Left lung (tissue), 10 donors: ENCODE data around the gene PCF11. TPM values are rescaled to one million over a fixed set of nuclear protein-coding genes. Genes with fewer than 3 reads are reported as not detected.

Experiments used
- ATAC-seq: fragments of 200-7000 bp; cut with Tn5 transposase; one replicate; pipeline ENCODE4 v1.9.1; 2020; ENCODE audit warnings: moderate library complexity
- DNase-seq, 4 donors: peaks; one replicate each; pipeline ENCODE4 v3.0.0-alpha.2; 2013 to 2020
- H3K27ac ChIP-seq, 2 donors: fragments of 200-600 bp; sonication (generic) in 1 of 2; one replicate each; pipeline versions ENCODE4 v1.5.0 to v1.8.0; 2020 to 2021
- H3K27me3 ChIP-seq, 2 donors: fragments of 200-600 bp; sonication (generic) in 1 of 2; one replicate each; pipeline versions ENCODE4 v1.5.0 to v1.8.0; 2020 to 2021
- H3K36me3 ChIP-seq, 2 donors: fragments of 200-600 bp; sonication (generic) in 1 of 2; one replicate each; pipeline versions ENCODE4 v1.5.0 to v1.8.0; 2020 to 2021
- H3K4me1 ChIP-seq, 2 donors: fragments of 200-600 bp; one replicate each; pipeline ENCODE4 v1.8.0; 2021
- H3K4me3 ChIP-seq, 2 donors: fragments of 200-600 bp; sonication (generic) in 1 of 2; one replicate each; pipeline versions ENCODE4 v1.5.0 to v1.8.0; 2020 to 2021; ENCODE audit warnings: mild to moderate bottlenecking in 1 of 2
- H3K9me3 ChIP-seq, 2 donors: fragments of 200-600 bp; sonication (generic) in 1 of 2; one replicate each; pipeline versions ENCODE4 v1.5.0 to v1.8.0; 2020 to 2021
- intact Hi-C, 2 donors: fragments of 100-400 bp; cut with DNase I; formaldehyde crosslinking; loops; one replicate each; pipeline versions ENCODE4 v1.11.2 to v1.14.2; 2022
- polyA plus RNA-seq, 6 donors: library from polyadenylated mRNA; unstranded; fragments of 120-200 nt; gene quantifications; one replicate each; pipeline ENCODE4 v1.2.1, GENCODE V29; 2013; ENCODE audit not compliant: insufficient read length in 6 of 6
- total RNA-seq, 2 donors: library from RNA; stranded (reverse); fragmentation: NEBNext Ultra II Directional; extraction: Animal tissue kit (Norgen Biotek cat#: 25700); gene quantifications; one replicate each; pipeline ENCODE4 v1.2.1, GENCODE V29; 2021
- TF ChIP-seq, protein P1 (sequence below), 2 donors: fragments of 200-600 bp; sonication (generic) in 1 of 2; IDR thresholded peaks; one replicate each; pipeline versions ENCODE4 v1.5.0 to v1.8.0; 2021; ENCODE audit warnings: antibody characterized with exemption in 2 of 2
- donor health status: DM: no; HTN: yes; CAD: no.
- donor health status: DM: no; HTN: no; CAD: no.

The PCF11 gene
- total and polyA plus RNA-seq, 8 donors = 35.8 to 91.1 (median 80.5) TPM

DNA sequence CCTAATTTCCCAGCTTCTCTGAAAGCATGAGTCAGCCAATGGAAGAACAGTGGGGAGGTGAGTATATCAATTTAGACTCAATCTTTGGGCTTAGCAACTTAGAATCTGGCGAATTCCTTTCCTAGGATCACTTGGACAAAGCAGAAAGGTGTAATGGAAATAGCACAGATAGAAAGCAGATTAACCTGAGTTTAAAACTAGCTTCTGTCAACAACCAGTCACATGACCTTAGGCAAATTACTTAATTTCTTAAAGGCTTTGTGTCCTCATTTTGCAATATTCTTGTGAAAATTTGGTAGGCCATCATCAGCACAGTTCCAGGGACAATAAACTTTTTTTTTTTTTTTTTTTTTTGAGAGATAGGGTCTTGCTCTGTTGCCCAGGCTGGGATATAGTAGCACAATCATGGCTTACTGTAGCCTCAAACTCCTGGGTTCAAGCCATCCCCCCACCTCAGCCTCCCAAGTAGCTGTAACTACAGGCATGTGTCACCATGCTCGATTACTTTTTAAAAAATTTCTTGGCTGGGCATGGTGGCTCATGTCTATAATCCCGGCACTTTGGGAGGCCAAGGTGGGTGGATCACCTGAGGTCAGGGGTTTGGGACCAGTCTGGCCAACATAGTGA, 40.8 kb upstream of the PCF11 start:
- no peak for ATAC-seq
- H3K4me1 ChIP-seq = peaks cover 0 to 26% of the 10 kb centered on the region in 2 donors
- H3K27me3 ChIP-seq = no peaks in the 10 kb centered on the region
- no peak overlapping the region for H3K4me3 ChIP-seq
- H3K9me3 ChIP-seq = no peaks in the 10 kb centered on the region
- H3K27ac ChIP-seq = no peak overlapping the region
- no peak for DNase-seq
- no peaks in the 10 kb centered on the region for H3K36me3 ChIP-seq
- intact Hi-C loops = no loop called here
- TF ChIP-seq, protein P1, sequence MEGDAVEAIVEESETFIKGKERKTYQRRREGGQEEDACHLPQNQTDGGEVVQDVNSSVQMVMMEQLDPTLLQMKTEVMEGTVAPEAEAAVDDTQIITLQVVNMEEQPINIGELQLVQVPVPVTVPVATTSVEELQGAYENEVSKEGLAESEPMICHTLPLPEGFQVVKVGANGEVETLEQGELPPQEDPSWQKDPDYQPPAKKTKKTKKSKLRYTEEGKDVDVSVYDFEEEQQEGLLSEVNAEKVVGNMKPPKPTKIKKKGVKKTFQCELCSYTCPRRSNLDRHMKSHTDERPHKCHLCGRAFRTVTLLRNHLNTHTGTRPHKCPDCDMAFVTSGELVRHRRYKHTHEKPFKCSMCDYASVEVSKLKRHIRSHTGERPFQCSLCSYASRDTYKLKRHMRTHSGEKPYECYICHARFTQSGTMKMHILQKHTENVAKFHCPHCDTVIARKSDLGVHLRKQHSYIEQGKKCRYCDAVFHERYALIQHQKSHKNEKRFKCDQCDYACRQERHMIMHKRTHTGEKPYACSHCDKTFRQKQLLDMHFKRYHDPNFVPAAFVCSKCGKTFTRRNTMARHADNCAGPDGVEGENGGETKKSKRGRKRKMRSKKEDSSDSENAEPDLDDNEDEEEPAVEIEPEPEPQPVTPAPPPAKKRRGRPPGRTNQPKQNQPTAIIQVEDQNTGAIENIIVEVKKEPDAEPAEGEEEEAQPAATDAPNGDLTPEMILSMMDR (IDR thresholded peaks at IDR 0.05) = no peak

DNA sequence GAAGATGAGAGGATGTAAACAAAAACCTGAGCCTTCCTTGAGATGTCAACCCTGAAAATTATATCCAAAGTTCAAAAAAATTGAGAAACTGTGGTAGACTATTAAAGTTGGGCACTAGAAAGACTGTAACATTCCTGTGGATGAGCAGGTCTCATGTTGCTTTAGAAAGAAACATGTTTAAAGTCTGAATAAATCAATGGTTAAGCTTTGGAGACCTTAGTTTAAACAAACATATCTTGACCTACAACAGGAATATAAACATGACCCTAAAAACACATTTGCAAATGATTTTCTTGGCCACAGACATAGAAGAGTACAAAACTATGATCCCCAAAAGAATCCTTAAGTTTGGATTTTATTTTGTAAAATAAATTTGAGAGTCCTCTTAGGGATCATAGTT, 38.1 kb upstream of the PCF11 start:
- no peak for DNase-seq
- no peak overlapping the region for H3K27ac ChIP-seq

DNA sequence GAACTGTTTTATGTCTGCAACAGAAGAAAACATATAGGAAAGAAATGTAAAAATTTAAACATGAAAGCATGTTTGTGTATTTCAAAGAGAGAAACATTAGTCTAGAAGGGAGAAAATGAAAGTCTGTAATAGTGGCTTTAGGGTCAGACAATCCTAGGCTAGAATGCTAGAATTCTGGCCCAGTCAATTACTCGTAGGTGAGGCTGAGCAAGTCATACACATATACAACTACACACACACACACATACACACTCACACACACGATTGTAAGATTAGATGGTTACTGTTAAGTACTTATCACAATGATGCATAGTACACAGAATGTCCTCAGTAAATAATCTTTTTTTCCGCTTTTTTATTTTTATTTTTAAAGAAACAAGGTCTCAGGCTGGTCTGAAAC, 37.7 kb upstream of the PCF11 start:
- intact Hi-C loops = no loop called here
- Histone ChIP-seq H3K27ac (no peak overlapping the region), H3K4me3 (no peak overlapping the region), H3K4me1 (peaks cover 0 to 26% of the 10 kb centered on the region in 2 donors), H3K36me3 (no peaks in the 10 kb centered on the region), H3K27me3 (no peaks in the 10 kb centered on the region), H3K9me3 (no peaks in the 10 kb centered on the region)
- ATAC-seq (no peak), DNase-seq (no peak)
- TF ChIP-seq, protein P1 (IDR thresholded peaks at IDR 0.05) = no peak

More for the DNA sequence above, 38.1 kb upstream of the PCF11 start:
- H3K36me3 ChIP-seq = no peaks in the 10 kb centered on the region
- H3K9me3 ChIP-seq = no peaks in the 10 kb centered on the region
- ATAC-seq = no peak
- H3K27me3 ChIP-seq = no peaks in the 10 kb centered on the region
- H3K4me1 ChIP-seq = peaks cover 0 to 26% of the 10 kb centered on the region in 2 donors
- intact Hi-C loops = no loop called here
- TF ChIP-seq, protein P1 (IDR thresholded peaks at IDR 0.05) = no peak
- H3K4me3 ChIP-seq = no peak overlapping the region

DNA sequence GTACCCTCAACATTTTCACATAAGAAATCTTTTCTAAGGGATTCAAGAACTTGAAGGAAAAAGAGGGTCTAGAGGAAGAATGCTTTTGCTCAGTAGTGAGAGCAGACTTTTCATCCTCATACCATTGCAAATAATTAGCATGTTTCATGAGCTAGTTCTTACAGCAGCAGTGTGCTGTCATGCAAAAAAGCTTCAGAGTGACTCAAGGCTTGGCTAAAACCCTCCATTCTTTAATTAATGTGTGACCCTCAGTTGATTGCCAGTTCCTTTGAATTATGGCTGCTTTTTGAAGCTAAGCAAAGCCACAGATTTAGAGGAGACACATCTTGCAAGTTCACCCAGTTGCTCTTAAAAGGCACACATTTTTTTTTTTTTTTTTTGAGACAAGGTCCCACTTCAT, 36.6 kb upstream of the PCF11 start:
- H3K27ac ChIP-seq = no peak overlapping the region
- TF ChIP-seq, protein P1 (IDR thresholded peaks at IDR 0.05) = no peak
- peaks cover 0 to 23% of the 10 kb centered on the region in 2 donors for H3K4me1 ChIP-seq
- DNase-seq (no peak), ATAC-seq (no peak)
- intact Hi-C loops = no loop called here
- H3K9me3 ChIP-seq = no peaks in the 10 kb centered on the region
- no peaks in the 10 kb centered on the region for H3K27me3 ChIP-seq
- no peak overlapping the region for H3K4me3 ChIP-seq
- H3K36me3 ChIP-seq = no peaks in the 10 kb centered on the region

DNA sequence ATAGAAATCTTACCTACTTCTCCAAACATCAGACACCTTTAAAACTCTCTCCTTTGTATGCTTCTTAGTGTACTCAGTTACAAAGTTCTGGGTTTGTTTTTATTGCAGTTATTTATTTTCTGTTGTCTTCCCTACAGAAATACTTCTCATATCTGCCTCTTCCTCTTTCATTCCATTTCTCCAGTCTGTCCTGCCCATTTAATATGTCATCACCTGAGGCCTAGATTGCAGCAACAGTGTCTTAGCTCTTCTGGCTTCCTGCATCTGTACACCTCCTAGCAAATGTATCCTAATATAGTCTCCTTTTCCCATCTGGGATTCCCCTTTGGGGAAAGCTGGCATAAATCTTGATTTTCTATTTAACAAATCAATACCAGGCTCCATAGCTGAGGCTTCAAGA, 34.9 kb upstream of the PCF11 start:
- Histone ChIP-seq H3K9me3 (no peaks in the 10 kb centered on the region), H3K4me1 (peaks cover 0 to 7% of the 10 kb centered on the region in 2 donors), H3K27me3 (no peaks in the 10 kb centered on the region), H3K27ac (no peak overlapping the region), H3K4me3 (no peak overlapping the region), H3K36me3 (no peaks in the 10 kb centered on the region)
- intact Hi-C loops = no loop called here
- DNase-seq (no peak), ATAC-seq (no peak)
- TF ChIP-seq, protein P1 (IDR thresholded peaks at IDR 0.05) = no peak
